ENCODE data around the gene PDXP.
"Not testable (repeated sequence)": the region's sequence is repeated elsewhere in the genome, so short reads cannot be mapped to it uniquely, and the experiment has no call there.

The PDXP gene, protein sequence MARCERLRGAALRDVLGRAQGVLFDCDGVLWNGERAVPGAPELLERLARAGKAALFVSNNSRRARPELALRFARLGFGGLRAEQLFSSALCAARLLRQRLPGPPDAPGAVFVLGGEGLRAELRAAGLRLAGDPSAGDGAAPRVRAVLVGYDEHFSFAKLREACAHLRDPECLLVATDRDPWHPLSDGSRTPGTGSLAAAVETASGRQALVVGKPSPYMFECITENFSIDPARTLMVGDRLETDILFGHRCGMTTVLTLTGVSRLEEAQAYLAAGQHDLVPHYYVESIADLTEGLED

DNA sequence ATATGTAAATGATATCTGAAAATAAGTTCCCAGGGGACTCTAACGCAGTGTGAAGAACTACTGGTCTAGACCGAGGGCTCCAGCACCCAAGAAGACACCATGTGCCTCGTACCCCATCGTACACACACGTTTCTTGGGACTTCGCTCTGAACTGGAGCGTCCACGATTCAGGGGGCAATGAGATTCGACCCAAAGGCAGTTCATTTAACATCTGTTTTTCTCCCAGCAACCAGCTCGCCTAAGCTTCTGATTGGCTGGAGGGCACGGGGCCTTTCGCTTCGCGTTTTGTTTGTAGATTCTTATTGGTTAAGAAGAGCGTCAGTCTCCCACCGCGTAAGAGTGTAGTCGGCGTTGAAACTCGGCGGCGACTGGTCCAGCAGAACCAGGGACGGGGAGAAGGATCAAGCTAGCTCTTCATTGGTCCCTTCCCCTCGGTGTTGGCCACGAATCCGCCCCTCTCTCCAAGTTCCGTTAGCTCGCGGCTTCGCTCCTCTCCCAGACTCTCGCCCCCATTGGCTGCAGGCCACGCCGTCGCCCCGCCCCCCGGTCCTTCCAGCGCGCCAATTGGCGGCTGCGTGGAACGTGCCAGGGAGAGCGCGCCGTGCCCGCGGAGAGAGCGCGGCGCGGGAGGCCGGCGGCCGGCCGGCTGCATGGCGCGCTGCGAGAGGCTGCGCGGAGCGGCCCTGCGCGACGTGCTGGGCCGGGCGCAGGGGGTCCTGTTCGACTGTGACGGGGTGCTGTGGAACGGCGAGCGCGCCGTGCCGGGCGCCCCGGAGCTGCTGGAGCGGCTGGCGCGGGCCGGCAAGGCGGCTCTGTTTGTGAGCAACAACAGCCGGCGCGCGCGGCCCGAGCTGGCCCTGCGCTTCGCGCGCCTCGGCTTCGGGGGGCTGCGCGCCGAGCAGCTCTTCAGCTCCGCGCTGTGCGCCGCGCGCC is at the start of gene PDXP:
TSS of gene PDXP (plus strand) at position 591 of the 933 bp plus-strand sequence. CDS start at position 651, 60 bp downstream.
- H3K4me3 Mint-ChIP-seq = peak within 1 kb of the TSS; percentile 89
- peaks cover 51% of the 10 kb centered on the region for H3K36me3 Mint-ChIP-seq (ENCODE audit: low read depth)
- no peaks in the 10 kb centered on the region for H3K9me3 Mint-ChIP-seq
- peak within 1 kb of the TSS; percentile 94 for H3K27ac Mint-ChIP-seq
- no peaks in the 10 kb centered on the region for H3K27me3 Mint-ChIP-seq
- H3K4me1 Mint-ChIP-seq (ENCODE audit: low read depth) = peaks cover 39% of the 10 kb centered on the region
- DNase-seq = peak; percentile 99

DNA sequence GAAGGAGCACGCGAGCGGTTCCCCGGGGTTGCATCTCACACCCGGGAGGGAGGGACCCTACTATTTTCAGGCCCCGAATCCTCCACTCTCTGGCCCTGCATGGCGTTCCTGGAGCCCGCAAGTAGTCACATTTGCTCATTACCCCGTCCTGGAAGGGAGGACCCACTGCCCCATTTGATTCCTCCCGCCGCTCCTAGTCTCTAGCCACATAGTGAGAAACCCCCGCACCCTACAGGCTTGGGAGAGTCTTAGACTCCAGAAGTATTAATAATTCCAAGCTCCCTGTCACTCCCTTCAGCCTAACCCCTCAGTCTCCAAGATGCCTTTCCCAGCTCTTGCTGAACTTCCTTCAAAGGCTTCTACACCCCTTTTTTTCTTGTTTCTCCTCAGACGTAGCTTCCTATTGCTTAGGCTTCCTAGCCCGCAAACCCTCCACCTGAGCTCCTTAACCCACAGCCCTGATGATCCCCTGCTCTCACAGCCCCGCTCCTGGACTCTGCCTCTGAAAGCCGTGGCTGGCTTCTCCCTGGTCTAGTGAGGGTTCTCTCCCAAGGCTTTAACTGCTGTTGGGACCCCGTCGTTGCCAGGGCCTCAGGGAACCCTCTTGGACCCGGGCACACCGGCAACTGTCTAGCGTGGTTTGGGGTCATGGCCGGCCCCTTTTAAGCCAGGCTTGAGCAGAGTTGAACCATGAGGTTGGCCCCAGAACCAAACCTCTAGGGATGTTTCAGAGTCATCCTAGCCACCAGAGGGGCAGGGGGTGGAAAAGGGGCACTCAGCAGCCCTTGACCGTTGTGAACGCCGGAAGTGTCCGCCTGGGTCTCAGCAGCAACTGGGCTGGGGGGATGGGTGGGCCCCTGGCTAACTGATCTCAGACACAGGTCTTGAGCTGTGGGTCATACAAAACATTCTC is 49.0 kb upstream of the PDXP start:
- Mint-ChIP-seq H3K4me3 (peak overlapping the region; percentile 99), H3K27me3 (no peaks in the 10 kb centered on the region), H3K4me1 (ENCODE audit: low read depth) (peaks cover 50% of the 10 kb centered on the region), H3K27ac (peak overlapping the region; percentile 95), H3K9me3 (no peaks in the 10 kb centered on the region), H3K36me3 (ENCODE audit: low read depth) (peaks cover 31% of the 10 kb centered on the region)
- DNase-seq = no peak

DNA sequence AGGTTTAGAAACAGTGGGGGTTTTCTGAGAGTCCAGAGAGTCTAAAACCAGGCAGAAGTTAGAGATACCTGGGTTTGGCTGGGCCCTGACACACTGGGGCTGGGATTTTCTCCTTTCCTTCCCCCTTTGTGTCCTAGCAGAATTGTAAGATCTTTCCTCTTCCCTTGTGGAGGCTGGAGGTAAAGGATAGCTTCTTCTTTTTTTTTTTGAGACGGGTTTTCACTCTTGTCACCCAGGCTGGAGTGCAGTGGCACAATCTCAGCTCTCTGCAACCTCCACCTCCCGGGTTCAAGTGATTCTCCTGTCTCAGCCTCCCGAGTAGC is 48.4 kb upstream of the PDXP start:
- Mint-ChIP-seq H3K4me1 (ENCODE audit: low read depth) (peaks cover 45% of the 10 kb centered on the region), H3K36me3 (ENCODE audit: low read depth) (peaks cover 37% of the 10 kb centered on the region), H3K4me3 (peak overlapping the region; percentile 99), H3K27ac (peak overlapping the region; percentile 95)
- H3K9me3 Mint-ChIP-seq, H3K27me3 Mint-ChIP-seq, DNase-seq: not testable (repeated sequence)

DNA sequence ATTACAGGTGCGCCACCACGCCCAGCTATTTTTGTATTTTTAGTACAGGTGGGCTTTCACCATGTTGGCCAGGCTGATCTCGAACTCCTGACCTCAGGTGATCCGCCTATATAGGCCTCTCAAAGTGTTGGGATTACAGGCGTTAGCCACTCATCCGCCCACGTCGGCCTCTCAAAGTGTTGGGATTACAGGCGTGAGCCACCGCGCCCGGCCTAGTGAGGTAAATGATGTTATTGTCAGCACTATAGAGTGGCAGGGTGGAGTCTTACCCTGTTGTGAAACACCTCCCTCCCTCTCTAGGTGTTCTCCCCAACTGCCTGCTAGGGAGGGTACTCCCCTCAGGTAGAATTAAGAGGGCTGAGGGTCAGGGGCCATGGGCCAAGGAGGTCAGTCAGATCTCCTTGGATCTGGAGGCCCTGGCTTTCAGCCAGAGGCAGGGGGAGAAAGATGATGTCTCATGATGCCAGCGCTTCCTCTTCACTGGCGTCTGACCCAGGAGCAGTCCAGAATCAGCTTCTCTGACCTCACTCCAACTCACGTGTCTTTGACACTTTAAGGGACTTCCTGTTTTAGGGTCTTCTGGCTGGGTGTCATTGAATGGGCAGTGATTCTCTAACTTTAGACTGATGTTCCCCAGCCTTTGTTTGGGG is 47.9 kb upstream of the PDXP start:
- Mint-ChIP-seq H3K36me3 (ENCODE audit: low read depth) (peaks cover 38% of the 10 kb centered on the region), H3K27me3 (no peaks in the 10 kb centered on the region), H3K4me1 (ENCODE audit: low read depth) (peaks cover 40% of the 10 kb centered on the region), H3K9me3 (no peaks in the 10 kb centered on the region), H3K4me3 (peak overlapping the region; percentile 99), H3K27ac (peak overlapping the region; percentile 95)
- DNase-seq = no peak

DNA sequence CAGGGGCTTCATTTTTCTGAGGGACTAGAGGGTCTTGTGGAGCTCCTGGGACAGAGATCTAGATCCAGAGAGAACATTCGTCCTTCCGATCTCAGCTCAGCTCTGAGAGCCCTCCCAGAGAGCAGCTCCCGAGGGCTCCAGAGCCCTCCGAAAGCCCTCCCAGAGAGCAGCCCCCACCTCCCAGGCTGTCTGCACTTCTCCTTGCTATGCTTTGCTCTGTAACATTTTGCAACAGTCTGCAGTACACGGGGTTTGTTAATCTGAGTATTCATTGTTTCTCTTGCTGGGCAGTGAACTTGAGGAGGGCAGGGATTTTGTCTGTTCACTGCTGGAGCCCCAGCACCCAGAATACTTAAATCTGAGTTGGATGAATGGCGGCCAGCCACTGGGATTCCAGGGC is 47.3 kb upstream of the PDXP start:
- peaks cover 34% of the 10 kb centered on the region for H3K4me1 Mint-ChIP-seq (ENCODE audit: low read depth)
- DNase-seq = no peak
- no peaks in the 10 kb centered on the region for H3K27me3 Mint-ChIP-seq
- peaks cover 41% of the 10 kb centered on the region for H3K36me3 Mint-ChIP-seq (ENCODE audit: low read depth)
- H3K9me3 Mint-ChIP-seq = no peaks in the 10 kb centered on the region
- peak overlapping the region; percentile 82 for H3K27ac Mint-ChIP-seq
- peak overlapping the region; percentile 99 for H3K4me3 Mint-ChIP-seq

DNA sequence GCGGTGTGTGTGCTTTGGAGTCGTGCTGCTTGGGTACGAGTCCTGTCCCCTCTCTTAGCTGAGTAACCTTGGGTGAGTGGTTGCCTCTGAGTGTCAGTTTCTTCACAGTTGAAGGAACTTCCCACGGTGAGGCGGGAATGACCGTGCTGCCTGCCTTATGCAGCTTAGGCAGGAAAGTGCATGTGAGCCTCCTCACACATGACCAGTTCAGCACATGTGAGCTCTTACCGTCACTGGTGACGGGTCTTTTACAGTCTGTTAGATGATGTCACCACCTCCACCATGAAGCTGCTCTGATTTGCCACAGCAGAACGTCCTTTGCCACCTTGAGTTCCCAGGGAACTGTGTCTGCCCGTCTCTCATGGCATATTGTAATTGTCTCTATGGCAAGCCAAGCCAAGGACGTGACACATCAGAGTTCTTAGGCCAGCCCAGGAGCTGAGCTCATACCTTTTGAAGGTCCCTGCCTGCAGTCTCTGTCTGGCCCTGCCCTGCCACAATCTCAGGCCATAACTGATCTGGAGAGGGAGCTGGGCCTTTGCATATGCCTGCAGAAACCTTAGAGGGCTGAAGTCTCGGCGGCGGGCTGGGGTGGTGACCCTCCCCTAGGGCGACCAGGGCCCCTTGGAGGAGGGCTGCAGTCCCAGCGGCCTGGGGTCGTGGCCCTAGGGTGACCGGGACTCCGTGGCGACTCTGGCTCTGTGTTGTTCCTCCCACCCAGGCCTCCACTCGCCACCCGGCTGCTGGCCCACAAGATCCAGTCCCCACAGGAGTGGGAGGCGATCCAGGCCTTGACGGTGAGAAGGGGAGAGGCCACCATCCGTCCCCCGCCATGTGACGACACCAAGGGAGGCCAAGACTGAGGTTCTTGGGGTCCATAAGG is 42.1 kb upstream of the PDXP start:
- Mint-ChIP-seq H3K4me1 (ENCODE audit: low read depth) (peaks cover 2% of the 10 kb centered on the region), H3K9me3 (no peaks in the 10 kb centered on the region), H3K27ac (peak overlapping the region; percentile 29), H3K27me3 (no peaks in the 10 kb centered on the region), H3K36me3 (ENCODE audit: low read depth) (peaks cover 75% of the 10 kb centered on the region), H3K4me3 (no peak overlapping the region)
- no peak for DNase-seq

GRCh38 chr22:37617431-37617830 is 41.1 kb upstream of the PDXP start:
- H3K27ac Mint-ChIP-seq = no peak overlapping the region
- no peak for DNase-seq
- no peaks in the 10 kb centered on the region for H3K9me3 Mint-ChIP-seq
- no peak overlapping the region for H3K4me3 Mint-ChIP-seq
- H3K27me3 Mint-ChIP-seq = no peaks in the 10 kb centered on the region
- no peaks in the 10 kb centered on the region for H3K4me1 Mint-ChIP-seq (ENCODE audit: low read depth)
- peaks cover 79% of the 10 kb centered on the region for H3K36me3 Mint-ChIP-seq (ENCODE audit: low read depth)

- Mint-ChIP-seq H3K27me3 (no peaks in the 10 kb centered on the region), H3K9me3 (no peaks in the 10 kb centered on the region), H3K4me1 (ENCODE audit: low read depth) (peaks cover 2% of the 10 kb centered on the region), H3K4me3 (no peak overlapping the region), H3K36me3 (ENCODE audit: low read depth) (peaks cover 82% of the 10 kb centered on the region), H3K27ac (no peak overlapping the region)
- DNase-seq = no peak
Observed at GRCh38 chr22:37618072-37618656, 40.4 kb upstream of the PDXP start.

DNA sequence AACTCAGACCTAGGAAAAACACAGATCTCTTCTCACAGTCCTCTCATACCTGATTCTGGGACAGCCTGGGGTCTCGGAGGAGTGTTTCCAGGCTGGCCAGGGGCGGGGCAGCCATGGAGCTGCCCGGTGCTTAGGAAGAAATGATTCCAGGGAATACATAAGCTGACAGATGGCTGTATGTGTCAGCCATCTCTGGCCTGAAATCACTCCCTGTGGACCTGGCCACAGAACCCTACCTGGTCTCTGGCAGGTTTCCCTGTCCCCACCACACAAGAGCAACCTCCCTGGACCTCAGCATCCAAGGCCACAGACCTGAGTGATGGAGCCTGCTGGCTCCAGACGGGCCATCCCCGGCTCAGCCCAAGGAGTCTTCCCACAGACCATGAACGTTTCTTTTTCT is 39.8 kb upstream of the PDXP start:
- Mint-ChIP-seq H3K27me3 (no peaks in the 10 kb centered on the region), H3K36me3 (ENCODE audit: low read depth) (peaks cover 81% of the 10 kb centered on the region), H3K9me3 (no peaks in the 10 kb centered on the region), H3K4me3 (no peak overlapping the region), H3K4me1 (ENCODE audit: low read depth) (peaks cover 3% of the 10 kb centered on the region), H3K27ac (no peak overlapping the region)
- DNase-seq = no peak

- H3K4me3 Mint-ChIP-seq = no peak overlapping the region
- peaks cover 14% of the 10 kb centered on the region for H3K4me1 Mint-ChIP-seq (ENCODE audit: low read depth)
- peaks cover 82% of the 10 kb centered on the region for H3K36me3 Mint-ChIP-seq (ENCODE audit: low read depth)
- H3K27ac Mint-ChIP-seq = peak overlapping the region; percentile 55
- no peaks in the 10 kb centered on the region for H3K27me3 Mint-ChIP-seq
- DNase-seq = no peak
- H3K9me3 Mint-ChIP-seq = no peaks in the 10 kb centered on the region
Observed at GRCh38 chr22:37619991-37620390, 38.5 kb upstream of the PDXP start.

DNA sequence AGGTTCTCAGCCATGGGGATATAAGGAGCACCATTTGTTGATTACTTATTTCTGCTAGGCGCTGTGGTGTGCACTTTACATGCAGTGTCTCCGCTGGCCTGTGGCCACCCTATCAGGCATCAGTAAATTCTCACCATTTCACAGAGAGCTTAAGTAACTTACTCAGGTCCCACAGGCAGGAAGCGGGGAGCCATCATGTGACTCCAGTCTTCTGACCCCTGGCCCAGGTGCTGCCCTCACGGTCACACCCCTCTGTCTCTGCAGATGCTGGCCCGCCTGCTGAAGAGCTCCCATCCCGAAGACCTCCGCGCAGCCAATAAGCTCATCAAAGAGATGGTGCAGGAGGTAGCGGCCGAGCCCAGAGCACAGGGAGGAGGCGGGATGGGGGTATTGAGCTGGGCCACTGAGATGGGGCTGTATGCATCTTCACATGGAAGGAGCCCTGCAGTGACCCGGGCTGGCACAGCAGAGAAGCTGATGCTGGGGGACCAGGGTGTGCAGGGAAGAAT is 37.1 kb upstream of the PDXP start:
- H3K9me3 Mint-ChIP-seq = no peaks in the 10 kb centered on the region
- no peak for DNase-seq
- no peaks in the 10 kb centered on the region for H3K27me3 Mint-ChIP-seq
- no peak overlapping the region for H3K27ac Mint-ChIP-seq
- H3K4me3 Mint-ChIP-seq = no peak overlapping the region
- H3K36me3 Mint-ChIP-seq (ENCODE audit: low read depth) = peaks cover 90% of the 10 kb centered on the region
- peaks cover 28% of the 10 kb centered on the region for H3K4me1 Mint-ChIP-seq (ENCODE audit: low read depth)

DNA sequence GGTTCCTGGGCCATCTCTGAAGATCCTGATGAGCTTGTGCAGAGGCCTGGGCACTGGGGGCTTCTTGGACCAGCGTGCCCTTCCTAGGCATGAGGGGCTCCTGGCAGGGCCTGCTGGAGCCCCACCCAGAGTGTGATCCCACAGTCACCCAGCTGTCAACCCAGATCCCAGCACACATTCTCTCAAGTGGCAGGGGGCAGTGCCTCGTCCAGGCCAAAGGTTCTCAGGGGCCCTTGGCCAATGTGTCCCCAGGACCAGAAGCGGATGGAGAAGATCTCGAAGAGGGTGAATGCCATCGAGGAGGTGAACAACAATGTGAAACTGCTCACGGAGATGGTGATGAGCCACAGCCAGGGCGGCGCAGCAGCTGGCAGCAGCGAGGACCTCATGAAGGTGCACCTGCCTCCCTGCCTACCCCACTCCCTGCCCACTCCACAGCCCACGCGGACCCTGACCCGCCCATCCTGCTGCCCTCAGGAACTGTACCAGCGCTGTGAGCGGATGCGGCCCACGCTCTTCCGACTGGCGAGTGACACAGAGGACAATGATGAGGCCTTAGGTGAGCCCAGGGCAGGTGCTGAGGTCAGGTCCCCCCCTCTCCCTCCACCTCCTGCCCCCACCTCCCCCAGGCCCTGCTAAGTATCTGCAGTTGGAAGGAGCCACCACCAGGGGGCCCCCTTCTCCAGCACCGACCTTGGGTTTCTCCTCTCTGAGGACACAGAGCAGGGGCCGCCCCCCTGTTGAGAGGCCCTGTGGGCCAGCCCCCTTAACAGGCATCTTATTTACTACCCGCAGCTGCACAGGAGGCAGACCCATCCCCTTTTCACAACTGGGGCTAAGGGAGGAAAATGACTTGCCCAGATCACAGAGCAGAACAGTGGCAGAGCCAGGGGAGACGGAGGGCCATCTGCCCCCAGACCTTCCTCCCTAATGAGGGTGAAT is 35.2 kb upstream of the PDXP start:
- DNase-seq = peak; percentile 86
- H3K4me3 Mint-ChIP-seq = no peak overlapping the region
- H3K36me3 Mint-ChIP-seq (ENCODE audit: low read depth) = peaks cover 83% of the 10 kb centered on the region
- no peaks in the 10 kb centered on the region for H3K27me3 Mint-ChIP-seq
- H3K9me3 Mint-ChIP-seq = no peaks in the 10 kb centered on the region
- peak overlapping the region; percentile 94 for H3K27ac Mint-ChIP-seq
- peaks cover 47% of the 10 kb centered on the region for H3K4me1 Mint-ChIP-seq (ENCODE audit: low read depth)

All from activated T-cell treated with anti-CD3 and anti-CD28 coated beads, Interleukin-2, amount 50 U/mL, for 24 hours (primary cell).